Measurements from ENCODE around the gene CLEC12A.

DNA sequence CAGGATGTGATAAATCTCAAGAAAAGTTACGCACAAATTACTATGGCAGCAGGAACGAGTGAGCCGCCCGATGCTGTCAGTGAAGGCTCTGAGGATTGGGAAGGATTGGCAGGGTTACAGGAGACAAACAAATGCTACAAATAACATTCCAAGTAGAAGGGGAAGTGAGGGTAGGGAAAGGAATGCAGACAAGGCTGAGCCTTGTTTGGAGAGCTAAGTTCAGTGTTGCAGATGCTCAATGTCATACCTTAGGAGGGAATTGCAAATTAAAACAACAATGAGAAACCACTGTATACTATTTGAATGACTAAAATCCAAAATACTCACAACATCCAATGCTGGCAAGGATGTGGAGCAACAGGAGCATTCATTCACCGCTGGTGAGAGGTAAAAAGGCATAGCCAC is 60.6 kb downstream of the CLEC12A start:
- no peak for TF ChIP-seq POLR2AphosphoS5 (IDR thresholded peaks at IDR 0.05; ENCODE audit: borderline replicate concordance, low read depth, low read length)
- TF ChIP-seq EZH2 (IDR thresholded peaks at IDR 0.05), result no peak
- TF ChIP-seq FOXP2 (optimal IDR thresholded peaks at IDR 0.05; ENCODE audit: control extremely low read depth, extremely low read length, insufficient read depth), result no peak
